Aorta (tissue), 5 donors: ENCODE data around the gene SH2D3A. TPM values are rescaled to one million over a fixed set of nuclear protein-coding genes. Genes with fewer than 3 reads are reported as not detected.
"Not testable (repeated sequence)": the region's sequence is repeated elsewhere in the genome, so short reads cannot be mapped to it uniquely, and the experiment has no call there.

ENCODE experiments used
- ATAC-seq: fragments of 200-7000 bp; cut with Tn5 transposase; one replicate; pipeline ENCODE4 v1.9.1; 2022; ENCODE audit warnings: moderate library complexity; ENCODE audit not compliant: low FRiP score
- DNase-seq, 2 donors: peaks; one replicate each; pipeline ENCODE4 v3.0.0-alpha.2; 2020
- H3K27ac ChIP-seq, 2 donors: one replicate each; pipeline ENCODE4 v1.5.1; 2013; ENCODE audit warnings: low read length in 2 of 2, mild to moderate bottlenecking in 2 of 2, moderate library complexity in 2 of 2, control low read depth in 1 of 2, inconsistent platforms in 1 of 2, low read depth in 1 of 2
- H3K27me3 ChIP-seq, 2 donors: one replicate each; pipeline ENCODE4 v1.6.1; 2013; ENCODE audit warnings: control low read depth in 1 of 2, low read length in 1 of 2, mild to moderate bottlenecking in 1 of 2, moderate library complexity in 1 of 2; ENCODE audit not compliant: insufficient read depth in 2 of 2, control insufficient read depth in 1 of 2
- H3K36me3 ChIP-seq, 2 donors: one replicate each; pipeline ENCODE4 v1.6.1; 2013; ENCODE audit warnings: control low read depth in 1 of 2, low read length in 1 of 2, mild to moderate bottlenecking in 1 of 2; ENCODE audit not compliant: insufficient read depth in 2 of 2, control insufficient read depth in 1 of 2
- H3K4me1 ChIP-seq, 2 donors: one replicate each; pipeline ENCODE4 v1.6.1; 2013; ENCODE audit warnings: low read length in 2 of 2, control low read depth in 1 of 2, mild to moderate bottlenecking in 1 of 2, moderate library complexity in 1 of 2; ENCODE audit not compliant: insufficient read depth in 2 of 2, control insufficient read depth in 1 of 2
- H3K4me3 ChIP-seq, 2 donors: one replicate each; pipeline ENCODE4 v1.5.1; 2013; ENCODE audit warnings: low read length in 2 of 2, control low read depth in 1 of 2, mild to moderate bottlenecking in 1 of 2
- H3K9me3 ChIP-seq: one replicate; pipeline ENCODE4 v1.6.1; 2013; ENCODE audit warnings: mild to moderate bottlenecking, low read length; ENCODE audit not compliant: control insufficient read depth
- WGBS, 2 donors: extraction: QIAGEN DNeasy Blood & Tissue Kit; methylation state at CpG; one replicate each; pipeline ENCODE4 v1.1.7; 2013; 5-methylcytosine and 5-hydroxymethylcytosine counted together
- intact Hi-C, 2 donors: fragments of 100-400 bp; cut with DNase I; formaldehyde crosslinking; loops; one replicate each; pipeline versions ENCODE4 v1.14.2 to v1.15.0; 2022
- polyA plus RNA-seq, 2 donors: library from polyadenylated mRNA; stranded (reverse); fragments of 200-250 nt; gene quantifications; one replicate each; pipeline ENCODE4 v1.2.3, GENCODE V29; 2013
- total RNA-seq, 2 donors: library from RNA; stranded (reverse); fragmentation: NEBNext Ultra II Directional; extraction: Animal tissue kit (Norgen Biotek cat#: 25700); gene quantifications; one replicate each; pipeline ENCODE4 v1.2.1, GENCODE V29; 2021
- donor health status: healthy with polysubstance abuse.
- donor health status: Bipolar disorder and iron deficiency.
- donor health status: DM: no; HTN: no; CAD: no.
- donor health status: DM: no; HTN: no; CAD: no.
- donor health status: DM: yes; HTN: yes; CAD: no.

The SH2D3A gene
- total and polyA plus RNA-seq, 4 donors = 0.26 to 4.1 (median 0.85) TPM

DNA sequence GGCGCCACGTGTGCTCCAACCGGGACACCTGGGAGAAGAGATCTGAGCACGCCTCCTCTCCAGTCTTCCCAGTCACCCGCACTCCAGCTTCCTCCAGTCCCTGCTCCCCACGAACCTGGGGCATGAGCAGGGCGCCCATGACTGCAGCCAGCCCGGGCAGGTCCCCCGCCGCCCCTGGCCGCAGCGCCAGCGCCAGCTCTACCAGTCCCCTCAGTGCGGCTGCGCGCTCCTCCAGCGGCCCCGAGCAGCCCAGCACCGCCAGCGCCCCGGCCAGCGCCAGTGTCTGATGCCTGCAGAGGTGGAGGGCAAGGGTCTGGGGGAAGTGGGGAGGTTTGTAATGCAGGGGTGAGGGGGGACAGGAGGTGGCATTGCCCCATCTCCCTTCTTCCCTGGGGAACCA is 13.1 kb downstream of the SH2D3A start:
- H3K27me3 ChIP-seq = no peaks in the 10 kb centered on the region
- ATAC-seq (no peak), DNase-seq (no peak)
- intact Hi-C loops = no loop called here
- H3K36me3 ChIP-seq = peaks cover 2 to 4% of the 10 kb centered on the region in 2 donors
- no peaks in the 10 kb centered on the region for H3K9me3 ChIP-seq
- H3K4me1 ChIP-seq = no peaks in the 10 kb centered on the region
- H3K4me3 ChIP-seq = no peak overlapping the region
- H3K27ac ChIP-seq = no peak overlapping the region
- 94 to 95% methylated on average over 22 of the region's 22 CpGs for WGBS, 2 donors

- Histone ChIP-seq H3K9me3 (no peaks in the 10 kb centered on the region), H3K27ac (peak overlapping the region in 1 of 2 donors; percentile 4), H3K4me1 (no peaks in the 10 kb centered on the region), H3K36me3 (peaks cover 2 to 4% of the 10 kb centered on the region in 2 donors), H3K4me3 (no peak overlapping the region), H3K27me3 (no peaks in the 10 kb centered on the region)
- DNase-seq (peak; percentile 83 to 93), ATAC-seq (peak; percentile 87)
- 3 to 4% methylated on average over 50 of the region's 50 CpGs for WGBS, 2 donors
- intact Hi-C loops = no loop called here
These were observed 13.8 kb downstream of the SH2D3A start for GRCh38 chr19:6753178-6754031.

GRCh38 chr19:6752256-6753177 is 14.7 kb downstream of the SH2D3A start:
- no peaks in the 10 kb centered on the region for H3K9me3 ChIP-seq
- no peak overlapping the region for H3K4me3 ChIP-seq
- intact Hi-C loops = no loop called here
- H3K27ac ChIP-seq = no peak overlapping the region
- H3K4me1 ChIP-seq = no peaks in the 10 kb centered on the region
- no peaks in the 10 kb centered on the region for H3K27me3 ChIP-seq
- 62 to 66% methylated on average over 47 to 50 of the region's 50 CpGs for WGBS, 2 donors
- DNase-seq (no peak), ATAC-seq (no peak)
- H3K36me3 ChIP-seq = peaks cover 2 to 4% of the 10 kb centered on the region in 2 donors

- no peak for DNase-seq
These were observed 16.0 kb downstream of the SH2D3A start for GRCh38 chr19:6751189-6751588.

DNA sequence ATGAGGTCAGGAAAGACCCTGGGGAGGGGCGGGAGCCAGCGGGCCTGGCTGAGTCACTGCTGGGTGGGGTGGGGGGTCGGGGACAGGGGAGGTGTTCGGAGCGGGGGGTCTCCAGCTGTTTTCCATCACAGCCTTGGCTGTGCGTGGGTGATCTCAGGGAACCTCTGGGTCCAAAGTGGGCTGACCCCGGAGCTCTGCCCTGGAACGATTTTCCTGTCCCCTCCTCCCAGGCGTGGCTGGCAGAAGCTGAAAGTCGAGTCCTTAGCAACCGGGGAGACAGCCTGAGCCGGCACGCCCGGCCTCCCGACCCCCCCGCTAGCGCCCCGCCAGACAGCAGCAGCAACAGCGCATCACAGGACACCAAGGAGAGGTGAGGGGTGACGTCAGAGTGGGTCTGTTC is 17.2 kb downstream of the SH2D3A start:
- no peaks in the 10 kb centered on the region for H3K4me1 ChIP-seq
- no peaks in the 10 kb centered on the region for H3K9me3 ChIP-seq
- 83 to 85% methylated on average over 18 to 20 of the region's 20 CpGs for WGBS, 2 donors
- intact Hi-C loops = no loop called here
- ATAC-seq (peak; percentile 15), DNase-seq (peak in 1 of 2 donors; percentile 60)
- no peaks in the 10 kb centered on the region for H3K27me3 ChIP-seq
- peaks cover 7 to 8% of the 10 kb centered on the region in 2 donors for H3K36me3 ChIP-seq
- no peak overlapping the region for H3K4me3 ChIP-seq
- no peak overlapping the region for H3K27ac ChIP-seq

More at GRCh38 chr19:6751189-6751588, 16.0 kb downstream of the SH2D3A start:
- Histone ChIP-seq H3K4me1 (no peaks in the 10 kb centered on the region), H3K36me3 (peaks cover 4 to 5% of the 10 kb centered on the region in 2 donors), H3K27ac (no peak overlapping the region), H3K9me3 (no peaks in the 10 kb centered on the region), H3K27me3 (no peaks in the 10 kb centered on the region), H3K4me3 (no peak overlapping the region)
- WGBS, 2 donors = 90 to 92% methylated on average over 16 of the region's 16 CpGs
- no peak for ATAC-seq
- intact Hi-C loops = no loop called here

GRCh38 chr19:6748543-6748942 is 18.7 kb downstream of the SH2D3A start:
- not testable (repeated sequence) for H3K27ac ChIP-seq, H3K9me3 ChIP-seq, H3K36me3 ChIP-seq, H3K27me3 ChIP-seq, H3K4me3 ChIP-seq, ATAC-seq, H3K4me1 ChIP-seq, DNase-seq
- WGBS, 2 donors = 89% methylated on average over 10 of the region's 10 CpGs
- intact Hi-C loops = loop anchor here in 1 of 2 donors (10.0 kb wide), 1 partner anchor 474 kb away; the partner anchor contains the start of gene MLLT1

DNA sequence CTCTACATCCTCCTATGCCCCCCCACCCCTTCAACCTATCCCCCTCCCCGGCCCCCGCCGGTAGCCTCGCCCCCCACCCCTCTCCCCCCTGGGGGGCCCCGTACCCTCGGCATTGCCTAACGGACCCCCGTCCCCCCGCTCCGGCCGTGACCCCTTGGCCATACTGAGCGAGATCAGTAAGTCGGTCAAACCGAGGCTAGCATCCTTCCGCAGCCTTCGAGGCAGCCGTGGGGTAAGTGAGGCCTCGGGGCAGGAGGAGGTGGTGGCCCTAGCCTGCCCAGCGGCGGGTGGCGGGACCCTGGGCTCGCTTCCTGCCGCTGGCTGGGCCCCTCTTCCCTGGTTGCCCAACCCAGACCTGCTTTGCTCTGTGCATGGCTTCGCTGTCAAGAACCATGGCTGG is 21.3 kb downstream of the SH2D3A start:
- Histone ChIP-seq H3K27me3 (no peaks in the 10 kb centered on the region), H3K4me1 (no peaks in the 10 kb centered on the region), H3K9me3 (no peaks in the 10 kb centered on the region), H3K27ac (no peak overlapping the region), H3K4me3 (no peak overlapping the region), H3K36me3 (peaks cover 4 to 8% of the 10 kb centered on the region in 2 donors)
- ATAC-seq (no peak), DNase-seq (no peak)
- intact Hi-C loops = loop anchor here (2.0 to 10.0 kb wide), 2 partner anchors 55 to 471 kb away; partner anchors contain the start of gene MLLT1 (in 1 of the 2)
- 91 to 93% methylated on average over 23 to 24 of the region's 24 CpGs for WGBS, 2 donors
